SKM-1 treated with dmso at 0.1 percent for 144 hours (cell line): ENCODE data around the gene OR2AG1.
A peak's percentile ranks its signal among the peaks of the same experiment; 100 is the strongest.

Experiments
- DNase-seq: peaks from one replicate; lab custom pipeline; 2025; ENCODE audit not compliant: unreplicated experiment; lab: John Stamatoyannopoulos, UW

The OR2AG1 gene, protein sequence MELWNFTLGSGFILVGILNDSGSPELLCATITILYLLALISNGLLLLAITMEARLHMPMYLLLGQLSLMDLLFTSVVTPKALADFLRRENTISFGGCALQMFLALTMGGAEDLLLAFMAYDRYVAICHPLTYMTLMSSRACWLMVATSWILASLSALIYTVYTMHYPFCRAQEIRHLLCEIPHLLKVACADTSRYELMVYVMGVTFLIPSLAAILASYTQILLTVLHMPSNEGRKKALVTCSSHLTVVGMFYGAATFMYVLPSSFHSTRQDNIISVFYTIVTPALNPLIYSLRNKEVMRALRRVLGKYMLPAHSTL

DNA sequence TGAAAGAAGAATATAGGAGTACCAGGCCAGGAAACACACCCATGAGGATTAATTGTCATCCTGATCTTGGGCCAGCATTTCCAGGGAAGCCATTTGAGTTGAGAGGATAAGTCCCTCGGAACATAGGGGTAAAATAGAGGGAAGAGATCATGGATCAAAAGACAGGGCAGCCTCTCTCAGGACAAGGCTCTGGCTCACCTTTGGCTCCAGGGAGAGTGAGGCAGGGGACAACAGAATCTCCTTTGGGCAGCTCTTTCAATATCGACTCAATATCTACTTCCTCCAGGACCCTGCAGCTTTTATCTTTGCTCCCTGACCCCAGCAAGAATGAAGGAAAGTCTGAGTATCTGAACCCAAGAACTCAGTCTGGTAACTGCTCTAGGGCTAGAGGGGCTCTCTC lies at the start of gene OR2AG1:
Gene OR2AG1 (plus strand): TSS at position 301 of the 400 bp plus-strand sequence. CDS start 2,018 bp downstream, outside the sequence.
- no peak for DNase-seq

GRCh38 chr11:6733326-6734275 lies 49.2 kb upstream of the OR2AG1 start:
- DNase-seq, result no peak

- no peak for DNase-seq
These were observed 48.2 kb upstream of the OR2AG1 start for GRCh38 chr11:6734616-6735015.

DNA sequence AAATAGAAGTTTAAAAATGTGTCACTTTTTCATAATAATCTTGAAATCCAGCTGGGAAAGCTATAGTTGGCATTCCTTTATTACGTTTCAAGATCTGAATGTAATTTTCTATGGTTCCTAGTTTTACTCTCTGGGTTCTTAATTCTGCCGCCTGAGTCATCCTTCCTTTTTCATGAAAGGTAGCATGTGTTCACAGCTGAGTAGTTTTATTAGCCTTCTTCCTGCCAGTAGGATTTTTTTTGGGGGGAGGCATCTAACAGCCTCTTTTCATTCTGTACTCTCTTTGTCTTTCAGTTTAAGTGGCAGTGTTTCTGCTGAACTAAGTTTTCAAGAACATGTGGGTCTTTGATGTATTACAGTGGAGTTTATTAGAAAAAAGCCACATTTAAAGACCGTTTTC lies 47.5 kb upstream of the OR2AG1 start:
- no peak for DNase-seq

GRCh38 chr11:6736495-6737121 lies 46.2 kb upstream of the OR2AG1 start:
- peak; percentile 4 for DNase-seq

DNA sequence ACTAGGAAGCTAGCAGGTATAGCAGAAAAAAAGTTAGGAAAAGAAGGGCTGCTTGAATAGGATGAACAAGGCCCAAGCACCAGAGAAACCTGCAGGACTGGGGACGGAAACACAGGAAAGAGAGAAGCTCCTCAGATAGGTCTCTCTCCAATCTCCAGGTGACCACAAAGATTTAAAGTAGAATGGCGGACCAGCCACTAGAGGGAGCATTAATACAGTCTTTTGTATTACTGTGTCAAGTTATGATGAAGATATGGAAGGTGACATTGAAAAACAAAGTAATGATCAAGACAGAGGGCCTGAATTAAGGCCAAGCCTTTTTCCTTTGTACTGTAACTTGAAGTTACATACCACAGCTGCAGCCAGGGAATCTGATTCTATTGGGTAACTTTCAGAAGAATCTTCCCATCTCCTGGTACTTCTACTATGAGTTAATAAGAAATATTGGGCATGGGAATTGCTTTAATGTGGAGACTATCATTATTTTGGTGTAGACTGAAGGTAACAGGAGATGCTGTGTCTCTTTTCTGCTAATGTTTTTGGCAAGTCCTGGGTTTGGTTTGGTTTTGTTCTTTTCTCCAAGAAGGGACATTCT lies 44.9 kb upstream of the OR2AG1 start:
- peak; percentile 67 for DNase-seq

DNA sequence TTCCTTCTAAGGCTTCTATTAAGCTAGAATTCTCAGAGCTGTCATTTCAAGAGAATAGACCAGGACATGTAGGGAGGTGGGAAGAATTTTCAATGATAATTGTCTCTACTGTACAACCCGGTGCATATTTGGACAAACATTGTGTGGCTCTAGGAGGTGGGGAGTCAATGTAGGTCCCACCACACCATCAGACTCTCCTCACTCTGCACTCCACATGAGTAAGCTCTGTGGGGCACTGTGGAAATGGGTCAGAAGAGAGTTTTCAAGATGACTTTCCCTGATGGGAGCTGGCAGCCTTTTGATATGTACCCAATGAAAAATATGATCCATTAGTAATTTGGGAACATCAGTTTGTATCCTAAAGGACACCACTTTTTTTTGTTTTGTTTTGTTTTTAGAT lies 44.2 kb upstream of the OR2AG1 start:
- no peak for DNase-seq

DNA sequence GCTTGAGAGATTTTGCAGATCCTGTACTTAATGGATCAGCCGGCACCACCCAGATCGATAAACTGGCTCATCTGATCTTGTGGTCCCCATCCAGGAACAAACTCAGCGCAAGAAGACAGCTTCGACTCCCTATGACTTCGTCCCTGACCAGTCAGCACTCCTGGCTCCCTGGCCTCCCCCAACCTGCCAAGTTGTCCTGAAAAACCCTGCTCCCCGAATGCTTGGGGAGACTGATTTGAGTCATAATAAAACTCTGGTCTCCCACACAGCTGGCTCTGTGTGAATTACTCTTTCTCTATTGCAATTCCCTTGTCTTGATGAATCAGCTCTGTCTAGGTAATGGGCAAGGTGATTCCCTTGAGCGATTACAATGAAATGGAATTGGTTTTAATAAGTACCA lies 40.6 kb upstream of the OR2AG1 start:
- no peak for DNase-seq

DNA sequence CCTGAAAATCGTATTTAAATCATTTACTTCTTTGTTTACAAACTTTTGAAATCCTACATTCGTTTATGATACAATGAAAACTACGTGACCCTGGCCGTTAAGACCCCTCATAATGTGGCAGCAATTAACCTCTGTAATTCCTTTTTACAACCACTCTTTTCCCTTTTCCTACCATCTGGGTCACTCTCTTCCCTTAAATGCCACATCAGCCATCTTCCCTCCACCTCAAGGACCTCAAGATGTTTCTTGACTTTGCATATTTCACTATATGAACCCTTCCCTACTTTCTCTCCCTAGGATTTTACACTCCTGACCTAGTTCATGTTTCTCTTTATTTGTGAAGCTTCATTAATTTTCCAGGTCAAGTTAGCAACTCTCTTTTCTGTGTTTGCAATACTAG lies 37.8 kb upstream of the OR2AG1 start:
- DNase-seq, result no peak

GRCh38 chr11:6745465-6746015 lies 37.3 kb upstream of the OR2AG1 start:
- peak; percentile 11 for DNase-seq

- no peak for DNase-seq
These were observed 36.7 kb upstream of the OR2AG1 start for GRCh38 chr11:6746086-6746618.

- no peak for DNase-seq
These were observed 36.2 kb upstream of the OR2AG1 start for GRCh38 chr11:6746626-6747025.

DNA sequence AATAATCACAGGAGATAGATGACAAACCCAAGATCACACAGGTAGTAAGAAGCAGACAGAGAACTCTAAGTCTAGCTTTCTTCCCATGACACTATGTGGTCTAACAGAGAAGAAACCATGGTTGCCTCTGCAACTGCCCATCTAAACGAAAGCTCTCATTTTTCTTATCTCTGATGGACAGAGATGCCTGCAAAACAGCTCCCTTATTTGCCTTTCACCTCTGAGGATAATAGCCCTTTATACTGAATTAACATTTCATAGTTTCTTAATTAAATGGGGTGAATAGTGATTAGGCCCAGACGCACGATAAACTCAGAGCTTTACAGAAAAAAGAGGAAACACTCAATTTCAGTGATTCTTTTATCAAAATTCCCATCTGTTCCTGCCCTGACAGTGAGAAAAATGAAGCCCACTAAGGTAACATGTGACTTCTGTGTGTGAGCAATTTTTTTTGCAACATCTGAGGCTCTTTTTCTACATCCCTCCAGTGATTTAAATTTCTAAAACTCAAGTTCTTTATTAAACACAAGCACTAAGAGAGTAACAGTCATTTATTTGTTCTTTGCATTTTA lies 35.6 kb upstream of the OR2AG1 start:
- DNase-seq, result no peak

- peak; percentile 13 for DNase-seq
These were observed 27.4 kb upstream of the OR2AG1 start for GRCh38 chr11:6755303-6755952.

- DNase-seq, result no peak
These were observed 26.9 kb upstream of the OR2AG1 start for GRCh38 chr11:6755953-6756347.

DNA sequence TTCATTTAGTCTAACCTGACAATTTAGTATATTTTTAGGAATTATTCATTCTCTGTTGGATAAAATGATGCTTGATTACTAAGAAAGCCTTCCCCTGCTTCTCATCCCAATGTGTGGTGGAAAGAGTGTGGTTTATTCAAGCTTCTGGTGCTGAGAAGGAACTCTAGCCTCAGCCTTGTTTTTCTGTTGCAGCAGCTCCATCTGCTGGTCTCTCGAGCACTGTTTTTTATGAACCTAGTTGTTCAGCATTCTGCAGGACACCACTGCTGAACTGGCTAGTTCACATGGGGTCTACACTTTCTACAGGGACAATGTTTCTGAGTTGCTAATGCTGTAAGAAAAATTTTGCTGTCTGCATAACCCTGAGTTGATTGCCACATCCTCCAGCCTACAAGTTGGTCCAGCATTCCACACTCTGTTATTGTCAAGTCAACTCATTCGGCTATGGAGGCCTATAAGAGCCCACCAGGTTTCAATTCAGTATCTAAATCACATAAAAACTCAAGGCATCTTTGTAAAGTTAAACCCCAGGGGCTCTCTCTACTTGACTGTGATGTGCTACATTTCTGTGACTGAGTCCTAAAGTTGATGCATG lies 25.4 kb upstream of the OR2AG1 start:
- DNase-seq, result peak; percentile 60

- DNase-seq, result peak; percentile 88
These were observed 10.6 kb upstream of the OR2AG1 start, which contains the start of gene OR2AG2 for GRCh38 chr11:6771926-6772893. OR2AG2 (minus strand) TSS chr11:6771976; CDS start chr11:6768957, 3,019 bp downstream.

DNA sequence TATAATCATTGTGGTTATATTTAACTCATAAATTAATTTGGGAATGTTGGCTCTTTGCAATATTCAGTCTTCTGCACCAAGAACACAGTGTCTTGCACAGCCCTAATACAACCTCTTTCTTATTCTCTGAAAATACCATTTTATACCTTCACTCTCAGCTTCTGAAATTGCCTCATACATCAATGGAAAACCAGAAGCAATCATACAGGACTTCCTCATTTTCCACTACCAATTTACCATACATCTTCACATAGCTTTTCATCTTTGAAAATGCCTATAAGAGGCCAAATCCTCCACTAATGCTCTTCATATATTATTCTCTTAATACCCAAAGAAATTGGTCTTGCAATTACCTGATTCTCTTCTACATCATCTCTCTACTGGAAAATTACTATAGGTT lies 4.3 kb upstream of the OR2AG1 start:
- DNase-seq, result peak; percentile 66
